ENCODE results near the gene RYR2.
"Not testable (repeated sequence)": the region's sequence is repeated elsewhere in the genome, so short reads cannot be mapped to it uniquely, and the experiment has no call there.

Gene RYR2

DNA sequence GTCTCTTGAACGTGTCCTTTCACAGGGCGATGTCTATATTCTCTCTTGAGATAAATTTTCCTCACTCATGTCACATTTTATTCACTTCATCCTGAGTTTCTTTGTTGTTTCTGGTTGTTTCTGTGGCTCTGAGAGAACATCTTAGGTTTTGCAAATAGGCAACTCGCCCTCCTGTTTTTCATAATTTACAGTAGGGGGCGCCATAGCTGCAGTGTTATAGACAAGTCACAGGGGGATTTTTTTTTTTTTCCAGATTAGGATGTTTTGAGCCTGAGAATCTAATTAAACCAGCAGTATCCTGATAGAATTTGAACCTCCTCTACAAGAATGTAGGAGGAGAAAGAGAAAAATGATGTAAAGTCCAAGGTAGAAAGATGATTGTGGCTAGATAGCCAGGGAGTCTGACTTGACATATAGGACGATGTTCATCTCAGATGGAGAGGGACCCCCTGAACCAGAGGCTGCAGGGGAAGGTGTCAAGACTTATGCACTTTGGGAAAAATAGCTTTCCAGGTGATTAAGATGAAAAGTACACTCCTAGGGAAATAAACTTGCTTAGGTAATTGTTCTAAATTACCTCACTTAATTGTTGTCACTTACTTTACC is 772.4 kb downstream of the RYR2 start:
- TF ChIP-seq, protein P1, sequence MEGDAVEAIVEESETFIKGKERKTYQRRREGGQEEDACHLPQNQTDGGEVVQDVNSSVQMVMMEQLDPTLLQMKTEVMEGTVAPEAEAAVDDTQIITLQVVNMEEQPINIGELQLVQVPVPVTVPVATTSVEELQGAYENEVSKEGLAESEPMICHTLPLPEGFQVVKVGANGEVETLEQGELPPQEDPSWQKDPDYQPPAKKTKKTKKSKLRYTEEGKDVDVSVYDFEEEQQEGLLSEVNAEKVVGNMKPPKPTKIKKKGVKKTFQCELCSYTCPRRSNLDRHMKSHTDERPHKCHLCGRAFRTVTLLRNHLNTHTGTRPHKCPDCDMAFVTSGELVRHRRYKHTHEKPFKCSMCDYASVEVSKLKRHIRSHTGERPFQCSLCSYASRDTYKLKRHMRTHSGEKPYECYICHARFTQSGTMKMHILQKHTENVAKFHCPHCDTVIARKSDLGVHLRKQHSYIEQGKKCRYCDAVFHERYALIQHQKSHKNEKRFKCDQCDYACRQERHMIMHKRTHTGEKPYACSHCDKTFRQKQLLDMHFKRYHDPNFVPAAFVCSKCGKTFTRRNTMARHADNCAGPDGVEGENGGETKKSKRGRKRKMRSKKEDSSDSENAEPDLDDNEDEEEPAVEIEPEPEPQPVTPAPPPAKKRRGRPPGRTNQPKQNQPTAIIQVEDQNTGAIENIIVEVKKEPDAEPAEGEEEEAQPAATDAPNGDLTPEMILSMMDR (IDR thresholded peaks at IDR 0.05) = no peak
- Histone ChIP-seq H3K27ac (no peak overlapping the region), H3K4me3 (no peak overlapping the region)
- DNase-seq (ENCODE audit: low spot score) = no peak

DNA sequence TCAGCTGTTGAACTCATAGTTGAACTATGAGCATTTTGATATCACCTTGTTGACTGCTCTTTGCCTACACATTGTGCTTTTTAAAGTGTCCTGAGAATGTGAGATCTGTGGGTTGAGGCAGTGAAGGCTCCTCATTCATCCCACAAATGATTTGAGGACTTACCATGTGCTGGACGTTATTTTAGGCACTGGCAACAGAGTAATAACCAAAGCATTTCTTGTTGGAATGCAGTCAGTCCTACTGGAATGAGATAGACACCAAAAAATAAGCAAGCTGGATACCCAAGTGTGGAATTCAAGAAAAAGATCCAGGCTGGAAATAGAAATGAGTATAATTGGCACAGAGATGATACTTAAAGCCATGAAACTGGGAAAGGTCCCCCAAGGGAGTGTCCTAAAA is 775.3 kb downstream of the RYR2 start:
- peak overlapping the region in 1 of 2 donors; percentile 65 for H3K27ac ChIP-seq
- DNase-seq (ENCODE audit: low spot score) = no peak
- TF ChIP-seq, protein P1 (IDR thresholded peaks at IDR 0.05) = no peak
- no peak overlapping the region for H3K4me3 ChIP-seq

DNA sequence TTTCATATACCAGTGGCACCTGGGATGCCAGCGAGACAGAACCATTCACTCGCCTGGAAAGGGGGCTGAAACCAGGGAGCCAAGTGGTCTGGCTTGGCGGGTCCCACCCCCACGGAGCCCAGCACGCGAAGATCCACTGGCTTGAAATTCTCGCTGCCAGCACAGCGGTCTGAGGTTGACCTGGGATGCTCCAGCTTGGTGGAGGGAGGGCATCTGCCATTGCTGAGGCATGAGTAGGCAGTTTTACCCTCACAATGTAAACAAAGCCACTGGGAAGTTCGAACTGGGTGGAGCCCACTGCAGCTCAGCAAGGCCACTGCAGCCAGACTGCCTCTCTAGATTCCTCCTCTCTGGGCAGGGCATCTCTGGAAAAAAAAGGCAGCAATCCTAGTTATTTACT is 778.6 kb downstream of the RYR2 start:
- not testable (repeated sequence) for H3K4me3 ChIP-seq; H3K27ac ChIP-seq; DNase-seq (ENCODE audit: low spot score)

DNA sequence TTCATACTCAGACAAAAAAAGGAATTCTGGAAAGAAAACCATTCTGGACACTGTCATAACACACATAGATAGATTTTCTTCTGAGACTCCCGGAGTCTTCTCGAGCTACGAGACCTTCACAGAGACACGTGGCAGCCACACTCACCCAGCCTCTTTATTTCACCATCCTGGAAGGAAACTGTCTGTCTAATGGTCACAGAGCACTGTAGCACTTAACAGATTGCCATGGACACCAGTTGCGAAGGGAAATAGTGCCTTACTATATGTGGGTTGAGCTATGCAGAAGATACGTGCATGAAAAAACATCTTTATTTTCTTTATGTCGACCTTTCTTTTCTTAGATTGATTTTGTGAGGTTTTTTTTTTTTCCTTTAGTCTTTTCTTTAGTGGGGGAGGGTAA is 790.9 kb downstream of the RYR2 start:
- Histone ChIP-seq H3K4me3 (no peak overlapping the region), H3K27ac (no peak overlapping the region)
- TF ChIP-seq, protein P1 (IDR thresholded peaks at IDR 0.05) = no peak
- DNase-seq (ENCODE audit: low spot score) = no peak

DNA sequence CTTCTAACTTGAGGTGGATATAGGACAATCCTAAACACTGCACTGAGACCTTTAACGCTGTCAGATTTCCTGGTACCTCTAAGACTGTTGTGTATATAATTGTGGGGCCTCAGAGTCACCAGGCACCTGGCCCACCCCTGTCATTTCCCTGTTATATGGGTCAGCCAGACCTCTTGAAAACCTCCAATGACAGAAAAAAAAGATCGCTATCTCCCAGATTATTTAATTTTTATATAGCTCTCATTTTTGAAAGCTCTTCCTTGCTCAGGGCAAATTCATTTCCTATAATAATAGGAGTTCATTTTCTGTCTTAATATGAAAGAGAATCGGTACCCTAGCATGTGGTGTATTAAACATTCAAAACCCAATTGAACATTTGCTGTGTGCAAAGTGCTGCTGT is 792.1 kb downstream of the RYR2 start:
- no peak overlapping the region for H3K4me3 ChIP-seq
- TF ChIP-seq, protein P1 (IDR thresholded peaks at IDR 0.05) = no peak
- H3K27ac ChIP-seq = no peak overlapping the region
- no peak for DNase-seq (ENCODE audit: low spot score)

DNA sequence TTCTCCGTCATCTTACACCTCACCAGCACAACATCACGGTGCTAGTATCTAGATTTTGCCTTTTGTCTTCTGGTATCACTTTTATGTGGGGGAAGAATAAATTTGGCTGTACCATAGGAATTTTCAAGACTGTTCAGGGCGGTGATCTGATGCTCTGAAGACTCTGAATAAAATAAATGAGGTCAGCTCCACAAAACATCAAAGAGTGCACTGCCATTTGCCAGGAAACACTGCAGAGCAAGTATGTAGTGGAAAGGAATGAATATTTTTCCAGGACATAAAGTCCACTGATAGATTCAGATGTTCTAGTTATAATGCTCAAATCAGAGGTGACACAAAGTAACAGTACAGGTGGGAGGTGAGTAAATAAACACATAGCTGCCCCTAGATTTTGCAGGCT is 792.5 kb downstream of the RYR2 start:
- TF ChIP-seq, protein P1 (IDR thresholded peaks at IDR 0.05) = no peak
- Histone ChIP-seq H3K4me3 (no peak overlapping the region), H3K27ac (no peak overlapping the region)
- no peak for DNase-seq (ENCODE audit: low spot score)

DNA sequence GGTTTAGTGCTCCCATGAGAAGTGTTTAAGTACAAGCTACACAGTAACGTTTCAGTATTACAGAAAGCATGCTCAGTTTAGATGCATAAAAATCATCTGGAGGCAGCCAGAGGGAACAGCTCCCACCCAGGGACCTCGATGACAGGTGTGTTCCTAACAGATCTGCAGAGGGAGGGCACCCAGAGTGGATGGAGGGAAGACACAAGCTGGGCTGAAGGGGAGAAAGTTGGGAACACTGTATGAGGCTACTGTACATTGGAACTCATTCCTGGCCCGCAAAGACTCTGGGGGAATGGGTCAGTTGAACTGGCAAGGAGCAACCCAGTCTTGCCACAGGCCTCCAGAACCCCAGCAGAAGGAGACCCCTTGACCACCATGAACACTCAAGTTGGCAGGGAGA is 796.3 kb downstream of the RYR2 start:
- TF ChIP-seq, protein P1 (IDR thresholded peaks at IDR 0.05) = no peak
- DNase-seq (ENCODE audit: low spot score) = no peak
- no peak overlapping the region for H3K27ac ChIP-seq
- H3K4me3 ChIP-seq = no peak overlapping the region
